ENCODE data around the gene DBNDD2.

DBNDD2 gene

DNA sequence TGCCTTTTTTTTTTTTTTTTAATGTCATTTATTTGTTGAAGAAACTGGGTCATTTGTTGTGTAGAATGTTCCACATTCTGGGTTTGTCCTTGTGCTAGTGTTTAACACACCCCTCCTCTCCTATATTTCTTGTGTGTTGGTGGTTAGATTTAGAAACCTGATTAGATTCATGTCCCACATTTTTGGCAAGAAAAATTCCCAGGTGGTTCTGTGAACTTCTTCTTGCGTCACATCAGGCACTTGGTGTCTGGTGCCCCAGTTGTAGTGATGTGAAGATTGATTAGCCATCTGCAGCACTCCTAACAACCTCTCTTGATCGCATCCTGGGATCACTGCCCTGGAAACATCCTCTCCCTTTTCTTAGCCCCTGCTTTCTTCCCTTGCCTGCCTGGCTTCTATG is 15.6 kb downstream of the DBNDD2 start:
- H3K4me1 ChIP-seq, result peaks cover 0 to 15% (median 10%) of the 10 kb centered on the region in 4 donors
- peaks cover 54 to 89% (median 67%) of the 10 kb centered on the region in 3 donors for H3K36me3 ChIP-seq
- H3K4me3 ChIP-seq, result no peak overlapping the region
- no peak for DNase-seq
- no peak overlapping the region for H3K27ac ChIP-seq
- intact Hi-C loops (cut with DNase I; ENCODE audit: low total_unique reads), result no loop called here
- no peaks in the 10 kb centered on the region for H3K27me3 ChIP-seq
- no peaks in the 10 kb centered on the region for H3K9me3 ChIP-seq
- TF ChIP-seq, protein P1, sequence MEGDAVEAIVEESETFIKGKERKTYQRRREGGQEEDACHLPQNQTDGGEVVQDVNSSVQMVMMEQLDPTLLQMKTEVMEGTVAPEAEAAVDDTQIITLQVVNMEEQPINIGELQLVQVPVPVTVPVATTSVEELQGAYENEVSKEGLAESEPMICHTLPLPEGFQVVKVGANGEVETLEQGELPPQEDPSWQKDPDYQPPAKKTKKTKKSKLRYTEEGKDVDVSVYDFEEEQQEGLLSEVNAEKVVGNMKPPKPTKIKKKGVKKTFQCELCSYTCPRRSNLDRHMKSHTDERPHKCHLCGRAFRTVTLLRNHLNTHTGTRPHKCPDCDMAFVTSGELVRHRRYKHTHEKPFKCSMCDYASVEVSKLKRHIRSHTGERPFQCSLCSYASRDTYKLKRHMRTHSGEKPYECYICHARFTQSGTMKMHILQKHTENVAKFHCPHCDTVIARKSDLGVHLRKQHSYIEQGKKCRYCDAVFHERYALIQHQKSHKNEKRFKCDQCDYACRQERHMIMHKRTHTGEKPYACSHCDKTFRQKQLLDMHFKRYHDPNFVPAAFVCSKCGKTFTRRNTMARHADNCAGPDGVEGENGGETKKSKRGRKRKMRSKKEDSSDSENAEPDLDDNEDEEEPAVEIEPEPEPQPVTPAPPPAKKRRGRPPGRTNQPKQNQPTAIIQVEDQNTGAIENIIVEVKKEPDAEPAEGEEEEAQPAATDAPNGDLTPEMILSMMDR (IDR thresholded peaks at IDR 0.05), result no peak

DNA sequence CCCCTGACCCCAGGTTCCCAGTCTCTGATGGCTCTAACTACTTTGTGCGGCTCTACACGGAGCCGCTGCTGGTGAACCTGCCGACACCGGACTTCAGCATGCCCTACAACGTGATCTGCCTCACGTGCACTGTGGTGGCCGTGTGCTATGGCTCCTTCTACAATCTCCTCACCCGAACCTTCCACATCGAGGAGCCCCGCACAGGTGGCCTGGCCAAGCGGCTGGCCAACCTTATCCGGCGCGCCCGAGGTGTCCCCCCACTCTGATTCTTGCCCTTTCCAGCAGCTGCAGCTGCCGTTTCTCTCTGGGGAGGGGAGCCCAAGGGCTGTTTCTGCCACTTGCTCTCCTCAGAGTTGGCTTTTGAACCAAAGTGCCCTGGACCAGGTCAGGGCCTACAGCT is 17.5 kb downstream of the DBNDD2 start:
- no peak overlapping the region for H3K4me3 ChIP-seq
- no peak overlapping the region for H3K27ac ChIP-seq
- TF ChIP-seq, protein P1 (IDR thresholded peaks at IDR 0.05), result no peak
- peaks cover 0 to 3% (median 0%) of the 10 kb centered on the region in 4 donors for H3K4me1 ChIP-seq
- no peaks in the 10 kb centered on the region for H3K9me3 ChIP-seq
- H3K36me3 ChIP-seq, result peaks cover 45 to 70% (median 54%) of the 10 kb centered on the region in 3 donors
- H3K27me3 ChIP-seq, result no peaks in the 10 kb centered on the region
- intact Hi-C loops (cut with DNase I; ENCODE audit: low total_unique reads), result no loop called here
- no peak for DNase-seq

DNA sequence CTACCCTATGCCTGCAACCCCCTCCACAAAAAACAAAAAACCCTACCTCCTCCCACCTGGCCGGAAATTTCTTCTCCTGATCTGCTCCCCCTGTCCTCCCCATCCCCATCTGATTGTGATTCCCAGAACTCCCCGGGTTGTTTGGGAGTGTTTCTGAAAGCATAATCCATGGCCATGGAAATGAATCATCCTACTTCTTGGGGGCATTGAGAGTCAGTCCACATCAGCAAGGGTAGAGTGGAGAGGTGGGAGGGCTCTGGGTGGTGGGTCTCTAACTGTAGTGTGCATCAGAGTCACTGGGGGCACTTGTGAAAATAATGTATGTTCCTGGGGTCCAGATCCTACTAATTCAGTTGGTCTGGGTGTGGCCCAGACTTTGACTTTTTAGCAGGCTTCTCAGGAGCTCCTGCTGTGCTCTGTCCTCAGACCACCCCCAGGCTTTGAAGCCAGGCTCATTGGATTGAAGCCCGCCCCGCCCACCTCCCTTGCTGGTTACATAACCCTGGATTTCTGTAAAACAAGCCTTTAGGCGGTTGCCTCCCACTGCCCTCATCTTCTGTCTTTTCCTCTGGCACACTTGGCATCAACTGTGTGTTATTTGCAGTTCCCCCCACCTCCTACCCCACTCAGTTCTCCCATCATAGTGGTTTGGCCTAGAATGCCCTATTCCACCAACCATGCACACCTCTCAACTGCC is 18.4 kb downstream of the DBNDD2 start:
- peaks cover 36 to 61% (median 45%) of the 10 kb centered on the region in 3 donors for H3K36me3 ChIP-seq

DNA sequence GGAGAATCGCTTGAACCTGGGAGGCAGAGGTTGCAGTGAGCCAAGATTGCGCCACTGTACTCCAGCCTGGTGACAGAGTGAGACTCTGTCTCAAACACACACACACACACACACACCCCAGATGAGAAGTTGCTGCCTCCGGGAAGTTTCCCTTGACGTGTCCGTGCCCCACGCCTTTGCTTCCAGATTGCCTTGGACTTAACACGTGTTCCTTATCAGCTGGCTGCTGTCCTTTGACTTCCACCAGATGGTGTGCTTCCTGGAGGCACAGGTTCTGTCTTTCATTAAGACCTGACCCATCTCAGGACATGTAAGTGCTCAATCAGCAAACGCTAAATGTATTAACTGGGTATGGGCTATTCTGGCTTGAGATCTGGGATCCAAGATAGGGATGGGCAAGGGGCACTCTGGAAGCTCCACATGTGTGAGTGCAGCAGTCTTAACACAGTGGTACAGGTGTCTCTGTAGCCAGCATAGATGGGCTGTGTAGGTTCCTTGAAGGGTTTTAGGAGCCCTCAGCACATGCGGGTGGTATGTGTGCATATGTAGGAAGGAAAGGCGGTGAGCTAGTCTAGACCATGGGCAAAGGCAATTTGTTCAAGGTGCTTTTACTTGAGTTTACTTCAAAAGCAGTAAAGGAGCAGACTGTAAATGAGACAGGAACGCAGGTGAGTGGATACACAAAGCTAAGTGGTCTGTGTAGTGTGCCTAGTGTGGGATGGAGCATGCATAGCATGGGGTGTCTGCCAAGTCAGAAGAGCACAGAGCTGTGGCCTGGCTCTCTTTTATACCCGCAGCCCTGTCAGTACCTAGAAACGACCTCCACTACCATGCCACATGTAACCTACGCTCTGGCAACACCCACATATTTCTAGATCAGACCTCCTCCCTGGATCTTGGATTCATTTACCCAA is 19.4 kb downstream of the DBNDD2 start:
- TF ChIP-seq, protein P1 (IDR thresholded peaks at IDR 0.05), result no peak
- Histone ChIP-seq H3K4me1 (peaks cover 0 to 3% (median 0%) of the 10 kb centered on the region in 4 donors), H3K4me3 (no peak overlapping the region), H3K27ac (no peak overlapping the region), H3K27me3 (no peaks in the 10 kb centered on the region), H3K9me3 (no peaks in the 10 kb centered on the region), H3K36me3 (peaks cover 30 to 51% (median 35%) of the 10 kb centered on the region in 3 donors)
- DNase-seq, result no peak
- intact Hi-C loops (cut with DNase I; ENCODE audit: low total_unique reads), result no loop called here

More for the DNA sequence above, 18.4 kb downstream of the DBNDD2 start:
- Histone ChIP-seq H3K27ac (no peak overlapping the region), H3K27me3 (no peaks in the 10 kb centered on the region), H3K4me1 (peaks cover 0 to 3% (median 0%) of the 10 kb centered on the region in 4 donors), H3K9me3 (no peaks in the 10 kb centered on the region), H3K4me3 (no peak overlapping the region)
- DNase-seq, result no peak
- intact Hi-C loops (cut with DNase I; ENCODE audit: low total_unique reads), result no loop called here
- TF ChIP-seq, protein P1 (IDR thresholded peaks at IDR 0.05), result no peak

DNA sequence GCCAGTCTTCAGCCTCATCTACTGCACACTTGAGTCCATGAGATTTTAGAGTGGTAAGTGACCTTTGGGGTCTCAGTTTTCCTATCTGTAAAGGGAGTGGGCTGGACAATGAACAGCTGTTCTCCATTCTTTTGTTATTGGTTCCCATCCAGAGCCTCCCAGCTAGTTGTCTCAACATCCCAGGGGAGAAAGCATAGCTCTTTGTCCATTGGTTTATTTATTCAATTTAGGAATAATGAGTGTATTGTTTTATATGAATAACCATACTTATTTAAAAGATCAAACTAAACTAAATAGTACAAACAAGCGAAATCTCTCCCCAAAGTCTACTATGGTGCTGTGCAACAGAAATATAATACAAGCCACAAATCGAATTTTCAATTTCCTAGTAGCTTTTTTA is 21.5 kb downstream of the DBNDD2 start:
- TF ChIP-seq, protein P1 (IDR thresholded peaks at IDR 0.05), result no peak
- Histone ChIP-seq H3K27ac (no peak overlapping the region), H3K36me3 (peaks cover 10 to 30% (median 14%) of the 10 kb centered on the region in 3 donors), H3K27me3 (no peaks in the 10 kb centered on the region), H3K9me3 (no peaks in the 10 kb centered on the region), H3K4me1 (peaks cover 0 to 6% (median 2%) of the 10 kb centered on the region in 4 donors), H3K4me3 (no peak overlapping the region)
- intact Hi-C loops (cut with DNase I; ENCODE audit: low total_unique reads), result no loop called here
- no peak for DNase-seq
